ENCODE measurements around the gene NDST4.

NDST4 gene

GRCh38 chr4:115101675-115102074 is 11.7 kb downstream of the NDST4 start:
- H3K27ac ChIP-seq: no peak overlapping the region
- H3K27me3 ChIP-seq: no peaks in the 10 kb centered on the region
- no peak overlapping the region for H3K4me3 ChIP-seq
- no peaks in the 10 kb centered on the region for H3K4me1 ChIP-seq
- H3K9me3 ChIP-seq: no peaks in the 10 kb centered on the region
- H3K36me3 ChIP-seq: no peaks in the 10 kb centered on the region
- no peak for TF ChIP-seq CTCF (IDR thresholded peaks at IDR 0.05)
- DNase-seq: no peak
- intact Hi-C loops (cut with DNase I; ENCODE audit: low total_unique reads): no loop called here

GRCh38 chr4:115090483-115091075 is 22.8 kb downstream of the NDST4 start:
- H3K27ac ChIP-seq: no peak overlapping the region
- no peaks in the 10 kb centered on the region for H3K4me1 ChIP-seq
- no peaks in the 10 kb centered on the region for H3K9me3 ChIP-seq
- intact Hi-C loops (cut with DNase I; ENCODE audit: low total_unique reads): no loop called here
- H3K27me3 ChIP-seq: no peaks in the 10 kb centered on the region
- no peak overlapping the region for H3K4me3 ChIP-seq
- DNase-seq: no peak
- H3K36me3 ChIP-seq: no peaks in the 10 kb centered on the region
- peak; percentile 20 to 42 for TF ChIP-seq CTCF (IDR thresholded peaks at IDR 0.05)

GRCh38 chr4:115082633-115083032 is 30.8 kb downstream of the NDST4 start:
- no peaks in the 10 kb centered on the region for H3K4me1 ChIP-seq
- no peaks in the 10 kb centered on the region for H3K36me3 ChIP-seq
- intact Hi-C loops (cut with DNase I; ENCODE audit: low total_unique reads): no loop called here
- H3K27me3 ChIP-seq: no peaks in the 10 kb centered on the region
- H3K4me3 ChIP-seq: no peak overlapping the region
- no peaks in the 10 kb centered on the region for H3K9me3 ChIP-seq
- no peak for DNase-seq
- no peak overlapping the region for H3K27ac ChIP-seq
- TF ChIP-seq CTCF (IDR thresholded peaks at IDR 0.05): no peak

GRCh38 chr4:115076691-115077090 is 36.7 kb downstream of the NDST4 start:
- intact Hi-C loops (cut with DNase I; ENCODE audit: low total_unique reads): no loop called here
- no peaks in the 10 kb centered on the region for H3K36me3 ChIP-seq
- DNase-seq: no peak
- no peak overlapping the region for H3K4me3 ChIP-seq
- H3K9me3 ChIP-seq: no peaks in the 10 kb centered on the region
- no peak overlapping the region for H3K27ac ChIP-seq
- no peak for TF ChIP-seq CTCF (IDR thresholded peaks at IDR 0.05)
- H3K4me1 ChIP-seq: no peaks in the 10 kb centered on the region
- no peaks in the 10 kb centered on the region for H3K27me3 ChIP-seq

- Histone ChIP-seq H3K9me3 (no peaks in the 10 kb centered on the region), H3K36me3 (no peaks in the 10 kb centered on the region), H3K27me3 (no peaks in the 10 kb centered on the region), H3K4me3 (no peak overlapping the region), H3K4me1 (no peaks in the 10 kb centered on the region), H3K27ac (no peak overlapping the region)
- intact Hi-C loops (cut with DNase I; ENCODE audit: low total_unique reads): no loop called here
- no peak for TF ChIP-seq CTCF (IDR thresholded peaks at IDR 0.05)
- no peak for DNase-seq
These were observed 54.9 kb downstream of the NDST4 start for GRCh38 chr4:115058533-115058932.

GRCh38 chr4:115054836-115055235 is 58.6 kb downstream of the NDST4 start:
- no peaks in the 10 kb centered on the region for H3K27me3 ChIP-seq
- no peak for TF ChIP-seq CTCF (IDR thresholded peaks at IDR 0.05)
- intact Hi-C loops (cut with DNase I; ENCODE audit: low total_unique reads): no loop called here

More at GRCh38 chr4:115054836-115055235, 58.6 kb downstream of the NDST4 start:
- H3K4me3 ChIP-seq: no peak overlapping the region
- DNase-seq: no peak
- H3K4me1 ChIP-seq: no peaks in the 10 kb centered on the region
- H3K9me3 ChIP-seq: no peaks in the 10 kb centered on the region
- no peak overlapping the region for H3K27ac ChIP-seq
- H3K36me3 ChIP-seq: no peaks in the 10 kb centered on the region
